ENCODE results near the gene CSF2RB. TPM values are rescaled to one million over a fixed set of nuclear protein-coding genes. Genes with fewer than 3 reads are reported as not detected.
"Not testable (repeated sequence)": the region's sequence is repeated elsewhere in the genome, so short reads cannot be mapped to it uniquely, and the experiment has no call there.

The CSF2RB gene
- total and polyA plus RNA-seq, 2 experiments from 2014 or later = 0.60 TPM; not detected in 1

- H3K4me3 ChIP-seq = no peak overlapping the region
- no peak overlapping the region for H3K27ac ChIP-seq
- no peak for DNase-seq (ENCODE audit: low read depth in 1 of 2, low spot score in 1 of 2)
- H3K4me1 ChIP-seq (ENCODE audit: low read depth) = no peaks in the 10 kb centered on the region
- no peaks in the 10 kb centered on the region for H3K36me3 ChIP-seq
- TF ChIP-seq CTCF (IDR thresholded peaks at IDR 0.05; ENCODE audit: low read depth, low read length) = no peak
- peaks cover 6% of the 10 kb centered on the region for H3K27me3 ChIP-seq
- no peaks in the 10 kb centered on the region for H3K9me3 ChIP-seq (ENCODE audit: low read depth)
These were observed 74.8 kb downstream of the CSF2RB start for GRCh38 chr22:36988075-36988832.

GRCh38 chr22:36989012-36989411, 75.6 kb downstream of the CSF2RB start:
- H3K36me3 ChIP-seq; DNase-seq (ENCODE audit: low read depth in 1 of 2, low spot score in 1 of 2); H3K4me3 ChIP-seq; H3K27me3 ChIP-seq; H3K27ac ChIP-seq; H3K9me3 ChIP-seq (ENCODE audit: low read depth); H3K4me1 ChIP-seq (ENCODE audit: low read depth): not testable (repeated sequence)

Other genes with a start within 250 kb of the CSF2RB start
- gene CACNG2, start 209.9 kb upstream of the CSF2RB start, total RNA-seq = not detected in 2 replicates
- not detected in 2 replicates for gene CACNG2, start 209.9 kb upstream of the CSF2RB start, polyA plus RNA-seq
- 56.7 and 59.9 TPM in 2 replicates for gene IFT27, start 137.5 kb upstream of the CSF2RB start, total RNA-seq
- gene IFT27, start 137.5 kb upstream of the CSF2RB start, polyA plus RNA-seq = 60.7 and 86.5 TPM in 2 replicates
- gene PVALB, start 96.6 kb upstream of the CSF2RB start, total RNA-seq = not detected in 2 replicates
- gene PVALB, start 96.6 kb upstream of the CSF2RB start, polyA plus RNA-seq = not detected in 2 replicates
- gene NCF4, start 52.6 kb upstream of the CSF2RB start, total RNA-seq = not detected in 2 replicates
- not detected in 2 replicates for gene NCF4, start 52.6 kb upstream of the CSF2RB start, polyA plus RNA-seq
- 63.8 and 78.0 TPM in 2 replicates for gene TST, start 105.8 kb downstream of the CSF2RB start, total RNA-seq
- gene TST, start 105.8 kb downstream of the CSF2RB start, polyA plus RNA-seq = 34.8 and 36.2 TPM in 2 replicates
- 152 and 155 TPM in 2 replicates for gene MPST, start 106.1 kb downstream of the CSF2RB start, total RNA-seq
- 86.0 and 135 TPM in 2 replicates for gene MPST, start 106.1 kb downstream of the CSF2RB start, polyA plus RNA-seq
- 38.4 and 39.1 TPM in 2 replicates for gene KCTD17, start 138.1 kb downstream of the CSF2RB start, total RNA-seq
- gene KCTD17, start 138.1 kb downstream of the CSF2RB start, polyA plus RNA-seq = 49.5 and 54.0 TPM in 2 replicates
- not detected in 2 replicates for gene TMPRSS6, start 196.1 kb downstream of the CSF2RB start, total RNA-seq
- 0.11 and 0.26 TPM in 2 replicates for gene TMPRSS6, start 196.1 kb downstream of the CSF2RB start, polyA plus RNA-seq
- gene IL2RB, start 236.3 kb downstream of the CSF2RB start, total RNA-seq = 0.18 TPM in 1 of 2 replicates, not detected in the other
- gene IL2RB, start 236.3 kb downstream of the CSF2RB start, polyA plus RNA-seq = 0.50 TPM in 1 of 2 replicates, not detected in the other

Data from cardiac muscle cell (in vitro differentiated cells and primary cell).